ENCODE measurements around the gene ZNRF1. TPM values are rescaled to one million over a fixed set of nuclear protein-coding genes. Genes with fewer than 3 reads are reported as not detected.

The ZNRF1 gene
- total and polyA plus RNA-seq, 4 donors = 7.9 to 10.9 (median 9.2) TPM

DNA sequence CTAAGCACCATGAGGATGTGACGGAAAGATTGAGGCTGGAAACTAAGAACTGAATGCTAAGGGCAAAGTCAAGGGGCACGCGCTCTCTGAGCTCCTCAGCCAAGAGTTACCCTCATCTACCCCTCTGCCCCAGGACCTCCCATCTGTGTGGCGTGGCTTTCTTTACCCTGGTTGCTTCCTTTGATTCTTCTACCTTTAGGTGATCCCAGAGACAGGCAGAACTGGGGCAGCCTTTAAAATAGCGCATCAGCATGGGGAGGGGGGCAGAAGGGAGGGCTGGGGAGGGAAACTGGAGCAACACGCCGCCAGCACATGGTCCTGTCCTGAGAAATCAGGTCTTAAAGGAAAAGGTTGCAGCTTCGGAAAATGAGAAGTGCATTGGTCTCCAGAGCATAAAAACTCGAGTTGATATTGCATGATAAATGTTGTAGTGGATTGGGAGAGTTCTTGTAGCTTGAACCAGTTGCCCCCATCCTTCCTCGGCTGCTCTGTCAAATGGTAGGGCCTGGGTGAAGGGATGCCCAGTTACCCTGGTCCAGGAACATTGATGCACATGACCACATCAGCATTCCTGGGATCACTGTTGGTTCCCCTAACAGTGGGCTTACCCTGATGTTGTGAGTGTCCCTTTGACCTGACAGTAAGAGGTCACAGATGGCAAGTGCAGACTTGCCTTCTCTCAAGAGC lies 88.0 kb downstream of the ZNRF1 start:
- no peak overlapping the region for H3K27ac ChIP-seq (ENCODE audit: low read depth in 1 of 2, low read length in 2 of 2)

GRCh38 chr16:75087375-75087979 lies 88.7 kb downstream of the ZNRF1 start:
- H3K36me3 ChIP-seq (ENCODE audit: control insufficient read depth in 4 of 4, insufficient read depth in 3 of 4, low read depth in 1 of 4, low read length in 3 of 4) = no peaks in the 10 kb centered on the region
- no peaks in the 10 kb centered on the region for H3K27me3 ChIP-seq (ENCODE audit: control insufficient read depth in 4 of 4, insufficient read depth in 4 of 4, low read length in 3 of 4)
- TF ChIP-seq HNF4A (conservative IDR thresholded peaks at IDR 0.05) (peak; percentile 20 to 44), EGR1 (IDR thresholded peaks at IDR 0.05; ENCODE audit: low read depth in 2 of 2) (no peak), FOXA2 (IDR thresholded peaks at IDR 0.05) (peak; percentile 71), NR2F2 (IDR thresholded peaks at IDR 0.05) (peak; percentile 83), SP1 (IDR thresholded peaks at IDR 0.05) (peak; percentile 34), RAD21 (IDR thresholded peaks at IDR 0.05) (peak in 1 of 2 donors; percentile 48)
- TF ChIP-seq, protein P1, sequence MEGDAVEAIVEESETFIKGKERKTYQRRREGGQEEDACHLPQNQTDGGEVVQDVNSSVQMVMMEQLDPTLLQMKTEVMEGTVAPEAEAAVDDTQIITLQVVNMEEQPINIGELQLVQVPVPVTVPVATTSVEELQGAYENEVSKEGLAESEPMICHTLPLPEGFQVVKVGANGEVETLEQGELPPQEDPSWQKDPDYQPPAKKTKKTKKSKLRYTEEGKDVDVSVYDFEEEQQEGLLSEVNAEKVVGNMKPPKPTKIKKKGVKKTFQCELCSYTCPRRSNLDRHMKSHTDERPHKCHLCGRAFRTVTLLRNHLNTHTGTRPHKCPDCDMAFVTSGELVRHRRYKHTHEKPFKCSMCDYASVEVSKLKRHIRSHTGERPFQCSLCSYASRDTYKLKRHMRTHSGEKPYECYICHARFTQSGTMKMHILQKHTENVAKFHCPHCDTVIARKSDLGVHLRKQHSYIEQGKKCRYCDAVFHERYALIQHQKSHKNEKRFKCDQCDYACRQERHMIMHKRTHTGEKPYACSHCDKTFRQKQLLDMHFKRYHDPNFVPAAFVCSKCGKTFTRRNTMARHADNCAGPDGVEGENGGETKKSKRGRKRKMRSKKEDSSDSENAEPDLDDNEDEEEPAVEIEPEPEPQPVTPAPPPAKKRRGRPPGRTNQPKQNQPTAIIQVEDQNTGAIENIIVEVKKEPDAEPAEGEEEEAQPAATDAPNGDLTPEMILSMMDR (IDR thresholded peaks at IDR 0.05; ENCODE audit: low read depth, low read length, missing input control) = no peak
- H3K27ac ChIP-seq (ENCODE audit: low read depth in 1 of 2, low read length in 2 of 2) = no peak overlapping the region
- no peak overlapping the region for H3K9ac ChIP-seq (ENCODE audit: low read depth in 1 of 2, low read length in 2 of 2)
- 64% methylated on average over 10 of the region's 10 CpGs for WGBS
- peak; percentile 75 for DNase-seq (ENCODE audit: low spot score)
- H3K4me1 ChIP-seq (ENCODE audit: control insufficient read depth in 4 of 4, insufficient read depth in 4 of 4, low read length in 3 of 4) = peaks cover 5 to 26% (median 20%) of the 10 kb centered on the region in 4 donors
- H3K9me3 ChIP-seq (ENCODE audit: control insufficient read depth in 4 of 4, low read length in 3 of 4) = no peaks in the 10 kb centered on the region
- H3K4me3 ChIP-seq (ENCODE audit: low read depth in 1 of 3, low read length in 3 of 3) = no peak overlapping the region

More for the DNA sequence above, 88.0 kb downstream of the ZNRF1 start:
- DNase-seq (ENCODE audit: low spot score) = no peak
- no peak overlapping the region for H3K4me3 ChIP-seq (ENCODE audit: low read depth in 1 of 3, low read length in 3 of 3)
- no peak overlapping the region for H3K9ac ChIP-seq (ENCODE audit: low read depth in 1 of 2, low read length in 2 of 2)
- H3K9me3 ChIP-seq (ENCODE audit: control insufficient read depth in 4 of 4, low read length in 3 of 4) = no peaks in the 10 kb centered on the region
- no peaks in the 10 kb centered on the region for H3K36me3 ChIP-seq (ENCODE audit: control insufficient read depth in 4 of 4, insufficient read depth in 3 of 4, low read depth in 1 of 4, low read length in 3 of 4)
- TF ChIP-seq FOXA1 (IDR thresholded peaks at IDR 0.05) (no peak), SP1 (IDR thresholded peaks at IDR 0.05) (no peak), NR2F2 (IDR thresholded peaks at IDR 0.05) (no peak), FOXA2 (IDR thresholded peaks at IDR 0.05) (no peak), HNF4G (IDR thresholded peaks at IDR 0.05) (no peak), HNF4A (conservative IDR thresholded peaks at IDR 0.05) (no peak), EGR1 (IDR thresholded peaks at IDR 0.05; ENCODE audit: low read depth in 2 of 2) (no peak)
- TF ChIP-seq, protein P2, sequence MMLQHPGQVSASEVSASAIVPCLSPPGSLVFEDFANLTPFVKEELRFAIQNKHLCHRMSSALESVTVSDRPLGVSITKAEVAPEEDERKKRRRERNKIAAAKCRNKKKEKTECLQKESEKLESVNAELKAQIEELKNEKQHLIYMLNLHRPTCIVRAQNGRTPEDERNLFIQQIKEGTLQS (IDR thresholded peaks at IDR 0.05) = no peak
- TF ChIP-seq, protein P1 (IDR thresholded peaks at IDR 0.05; ENCODE audit: low read depth, low read length, missing input control) = no peak
- H3K27me3 ChIP-seq (ENCODE audit: control insufficient read depth in 4 of 4, insufficient read depth in 4 of 4, low read length in 3 of 4) = no peaks in the 10 kb centered on the region
- peaks cover 5 to 26% (median 20%) of the 10 kb centered on the region in 4 donors for H3K4me1 ChIP-seq (ENCODE audit: control insufficient read depth in 4 of 4, insufficient read depth in 4 of 4, low read length in 3 of 4)
- WGBS = 92% methylated on average over 10 of the region's 10 CpGs

GRCh38 chr16:75088216-75088615 lies 89.4 kb downstream of the ZNRF1 start:
- Histone ChIP-seq H3K4me1 (ENCODE audit: control insufficient read depth in 4 of 4, insufficient read depth in 4 of 4, low read length in 3 of 4) (peaks cover 5 to 31% (median 24%) of the 10 kb centered on the region in 4 donors), H3K9me3 (ENCODE audit: control insufficient read depth in 4 of 4, low read length in 3 of 4) (no peaks in the 10 kb centered on the region), H3K27ac (ENCODE audit: low read depth in 1 of 2, low read length in 2 of 2) (no peak overlapping the region), H3K27me3 (ENCODE audit: control insufficient read depth in 4 of 4, insufficient read depth in 4 of 4, low read length in 3 of 4) (no peaks in the 10 kb centered on the region), H3K4me3 (ENCODE audit: low read depth in 1 of 3, low read length in 3 of 3) (no peak overlapping the region), H3K9ac (ENCODE audit: low read depth in 1 of 2, low read length in 2 of 2) (no peak overlapping the region), H3K36me3 (ENCODE audit: control insufficient read depth in 4 of 4, insufficient read depth in 3 of 4, low read depth in 1 of 4, low read length in 3 of 4) (no peaks in the 10 kb centered on the region)
- 66% methylated on average over 3 of the region's 3 CpGs for WGBS
- no peak for TF ChIP-seq FOXA2 (IDR thresholded peaks at IDR 0.05)
- TF ChIP-seq, protein P2 (IDR thresholded peaks at IDR 0.05) = no peak
- DNase-seq (ENCODE audit: low spot score) = no peak
